Measurements from ENCODE around the gene C6orf120.

C6orf120 gene

GRCh38 chr6:169752074-169752623, 50.2 kb downstream of the C6orf120 start:
- H3K27ac ChIP-seq = peak overlapping the region; percentile 83
- H3K36me3 ChIP-seq = peaks cover 6% of the 10 kb centered on the region
- no peaks in the 10 kb centered on the region for H3K27me3 ChIP-seq
- TF ChIP-seq CTCF (IDR thresholded peaks at IDR 0.05) = no peak
- peak overlapping the region; percentile 81 to 84 for H3K4me3 ChIP-seq (ENCODE audit: low read depth in 1 of 2, low read length in 1 of 2)
- H3K9me3 ChIP-seq = no peaks in the 10 kb centered on the region
- peaks cover 13 to 15% of the 10 kb centered on the region in 2 experiments for H3K4me1 ChIP-seq (ENCODE audit: control insufficient read depth in 1 of 2, insufficient read depth in 1 of 2, low read depth in 1 of 2, low read length in 1 of 2)
